HL-60/S4 treated with phorbol 12-myristate 13-acetate at 8.2 ng/mL for 4 days and 3 days (cell line): ENCODE data around the gene CREB3L1.

Experiments
- in situ Hi-C: fragments of 300-500 bp; cut with MboI; formaldehyde crosslinking; loops from 2 replicates; pipeline ENCODE4 v1.15.0; 2022; ENCODE audit warnings: low sequenced_read_pairs

CREB3L1 gene

DNA sequence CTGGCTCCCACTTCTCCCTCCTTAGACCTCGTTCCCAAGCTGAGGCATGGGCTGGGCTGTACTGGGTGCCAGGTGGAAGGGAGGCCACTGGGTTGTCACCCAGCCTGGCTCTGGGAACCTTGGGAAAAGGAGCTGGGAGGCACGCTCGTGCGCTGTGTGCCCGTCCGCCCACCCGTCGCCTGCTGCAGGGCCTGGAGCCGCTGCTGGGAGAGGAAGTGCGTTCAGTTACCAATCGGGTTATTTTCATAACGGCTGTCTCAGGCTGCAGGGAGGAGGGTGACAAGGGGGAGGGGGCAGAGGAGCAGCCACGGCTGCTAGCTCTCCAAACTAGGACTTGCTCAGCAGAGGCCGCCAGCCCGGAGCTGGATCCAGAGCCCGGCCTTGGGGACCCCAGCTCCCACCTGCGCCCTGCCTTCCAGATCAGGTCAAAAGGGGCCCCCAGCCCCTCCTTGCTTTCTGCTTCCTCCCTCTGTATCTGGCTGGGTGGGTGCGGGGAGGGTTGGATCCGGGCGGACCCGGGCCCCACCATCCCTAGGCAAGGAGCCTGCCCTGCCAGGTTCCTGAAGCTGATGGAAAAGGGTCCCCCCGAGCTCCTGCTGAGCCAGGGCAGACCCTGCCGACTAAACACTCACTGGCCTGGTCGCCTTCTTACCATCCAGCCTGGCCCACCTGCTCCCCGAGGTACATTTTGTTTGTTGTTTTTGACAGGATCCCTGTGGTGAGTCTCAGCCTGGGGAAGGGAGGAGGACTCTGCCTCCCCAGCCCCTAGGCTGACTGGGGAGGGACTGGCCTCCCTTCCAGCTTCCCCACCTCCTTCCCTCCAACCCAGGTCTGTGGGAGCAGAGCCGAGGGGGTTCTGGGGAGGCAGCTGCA lies 84.1 kb downstream of the CREB3L1 start:
- in situ Hi-C loops = no loop called here

DNA sequence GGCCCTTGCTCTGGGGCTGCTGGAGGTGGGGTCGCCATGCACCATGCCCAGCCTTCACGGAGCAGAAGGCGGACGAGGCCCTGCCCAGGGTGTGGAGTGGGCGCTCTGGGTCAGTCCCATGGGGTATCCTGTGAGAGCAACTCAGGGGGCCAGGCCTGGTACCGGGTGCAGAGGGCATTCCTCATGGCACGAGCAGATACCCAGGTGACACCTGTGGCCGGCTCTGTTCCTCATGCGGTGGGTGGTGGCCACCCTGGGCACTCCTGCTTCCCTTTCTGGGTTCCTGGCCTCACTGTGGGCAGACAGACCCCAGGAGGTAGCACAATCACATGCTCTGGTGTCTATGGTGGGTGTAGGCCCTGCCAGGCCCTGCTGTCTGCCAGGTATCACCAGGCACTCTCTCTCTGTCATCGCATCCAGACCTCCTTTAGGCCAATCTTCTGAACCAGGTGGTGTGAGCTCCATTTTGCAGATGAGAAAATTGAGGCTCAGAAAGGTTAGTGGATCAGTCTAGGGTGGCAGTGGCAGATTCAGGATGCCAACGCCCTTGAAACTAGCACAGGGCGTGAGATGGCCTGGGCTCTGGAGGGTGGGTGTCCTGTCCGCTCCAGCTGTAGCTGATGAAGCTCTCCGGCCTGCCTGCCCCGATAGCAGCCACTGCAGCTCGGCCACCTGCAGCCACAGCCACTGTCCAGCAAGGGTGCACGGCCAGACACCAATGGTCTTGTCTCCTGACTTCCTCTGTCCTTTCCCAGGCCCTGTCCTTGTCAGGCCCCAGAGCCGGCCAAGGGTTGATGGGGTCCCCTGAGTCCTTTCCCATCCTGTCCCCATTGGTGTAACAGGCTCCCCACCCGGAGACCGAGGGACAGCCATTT lies 84.9 kb downstream of the CREB3L1 start:
- in situ Hi-C loops = no loop called here

DNA sequence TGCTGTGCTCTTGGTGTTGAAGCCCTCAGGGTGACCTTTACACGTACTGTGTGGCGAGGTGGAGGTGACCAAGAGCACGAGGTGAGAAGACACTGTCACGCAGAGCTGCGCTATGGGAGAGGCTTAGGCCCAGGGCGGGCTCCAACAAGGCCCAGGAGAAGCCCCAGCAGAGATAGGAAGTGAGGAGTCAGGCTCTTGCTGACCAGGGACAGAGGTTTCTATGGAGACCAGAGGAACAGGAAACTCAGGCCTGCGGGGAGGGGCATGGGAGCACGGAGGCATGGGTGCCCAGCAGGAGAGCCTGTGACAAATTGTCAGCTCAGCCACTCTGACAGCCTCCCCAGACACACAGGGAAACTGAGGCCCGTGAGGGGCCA lies 85.6 kb downstream of the CREB3L1 start:
- in situ Hi-C loops = no loop called here

DNA sequence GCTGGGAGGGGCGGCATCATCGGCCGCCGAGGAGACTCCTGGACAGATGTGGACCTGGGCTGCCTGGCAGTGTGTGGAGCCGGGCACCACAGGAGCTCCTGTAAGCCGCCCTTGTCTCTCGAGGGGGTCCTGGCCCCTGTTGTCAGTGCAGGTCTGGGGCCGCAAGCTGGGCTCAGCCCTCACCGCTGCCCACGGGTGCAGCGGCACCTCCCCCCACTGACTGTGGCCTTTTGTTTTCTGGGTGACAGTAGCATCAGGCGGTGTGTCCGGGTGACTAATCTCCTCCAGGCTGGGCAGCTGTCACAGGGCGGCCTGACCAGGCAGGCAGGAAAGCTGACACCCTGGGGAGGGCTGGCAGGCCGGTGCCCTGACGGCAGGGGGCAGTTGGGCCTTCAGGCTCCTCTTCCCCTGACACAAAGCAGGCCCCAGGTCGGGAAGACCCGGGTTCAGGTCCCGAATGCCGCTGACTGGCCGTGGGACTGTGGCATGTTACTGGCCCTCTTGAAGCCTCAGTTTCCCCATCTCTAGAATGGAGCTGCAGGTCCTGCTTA lies 86.1 kb downstream of the CREB3L1 start:
- in situ Hi-C loops = no loop called here

DNA sequence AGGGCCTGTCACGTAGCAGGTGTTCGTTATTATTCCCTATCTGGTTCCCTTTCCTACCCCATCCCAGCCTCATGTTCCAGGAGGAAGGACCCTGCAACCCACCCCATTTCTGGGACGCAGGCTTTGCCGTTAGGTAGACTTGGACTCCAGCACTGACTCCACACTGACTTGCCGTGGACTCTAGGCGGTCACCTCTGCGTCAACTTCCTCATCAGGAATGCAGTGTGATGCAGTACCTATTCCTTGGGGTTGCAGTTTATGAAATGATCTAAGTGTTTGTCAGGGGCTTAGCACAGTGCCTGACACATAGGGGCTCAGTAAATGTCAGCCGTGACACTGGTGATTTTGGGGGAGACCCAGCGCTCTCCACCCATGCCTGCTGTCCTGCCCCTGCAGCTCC lies 86.6 kb downstream of the CREB3L1 start:
- in situ Hi-C loops = no loop called here

DNA sequence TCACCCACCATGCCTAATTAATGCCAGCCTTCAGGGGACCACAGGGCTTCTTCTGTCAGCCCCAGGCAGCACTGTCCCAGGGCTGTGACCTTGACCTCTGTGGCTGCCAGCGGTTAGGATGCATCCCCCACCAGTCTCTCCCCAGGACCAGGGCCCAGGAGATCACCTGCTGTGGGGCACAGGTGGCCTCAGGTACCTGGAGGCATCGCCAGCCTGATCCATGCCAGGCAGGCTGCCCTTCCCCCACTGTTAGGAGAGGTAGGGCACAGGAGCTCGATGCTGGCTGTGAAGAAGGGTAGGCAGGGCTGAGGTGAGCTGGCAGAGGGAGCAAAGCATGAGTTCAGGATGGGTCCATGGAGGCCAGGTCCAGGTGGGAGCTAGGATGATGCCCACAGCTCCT lies 87.3 kb downstream of the CREB3L1 start:
- in situ Hi-C loops = no loop called here

DNA sequence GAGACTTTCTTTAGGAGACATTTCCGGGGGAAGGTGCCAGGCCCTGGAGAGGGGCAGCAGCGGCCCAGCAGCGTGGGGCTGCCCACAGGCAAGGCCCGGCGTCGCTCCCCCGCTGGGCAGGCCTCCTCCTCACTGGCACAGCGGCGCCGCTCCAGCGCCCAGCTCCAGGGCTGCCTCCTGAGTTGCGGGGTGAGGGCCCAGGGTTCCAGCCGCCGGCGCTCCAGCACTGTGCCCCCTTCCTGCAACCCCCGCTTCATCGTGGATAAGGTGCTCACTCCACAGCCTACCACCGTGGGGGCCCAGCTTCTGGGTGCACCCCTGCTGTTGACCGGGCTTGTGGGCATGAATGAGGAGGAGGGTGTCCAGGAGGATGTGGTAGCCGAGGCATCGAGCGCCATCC lies 88.8 kb downstream of the CREB3L1 start:
- in situ Hi-C loops = no loop called here

DNA sequence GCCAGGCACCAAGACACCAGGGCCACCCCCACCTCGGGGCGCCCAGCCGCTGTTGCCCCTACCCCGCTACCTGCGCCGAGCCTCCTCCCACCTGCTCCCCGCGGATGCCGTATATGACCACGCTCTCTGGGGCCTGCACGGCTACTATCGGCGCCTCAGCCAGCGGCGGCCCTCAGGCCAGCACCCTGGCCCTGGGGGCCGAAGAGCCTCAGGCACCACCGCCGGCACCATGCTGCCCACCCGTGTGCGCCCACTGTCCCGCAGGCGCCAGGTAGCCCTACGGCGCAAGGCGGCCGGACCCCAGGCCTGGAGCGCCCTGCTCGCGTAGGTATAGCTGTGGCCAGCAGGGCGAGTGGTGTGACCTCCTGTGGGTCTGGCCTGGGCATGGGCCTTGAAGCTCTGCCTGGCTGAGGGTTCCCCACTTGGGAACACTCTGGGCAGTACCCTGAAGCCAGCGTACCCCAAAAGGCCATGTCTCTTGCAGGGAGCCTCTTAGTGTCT lies 89.2 kb downstream of the CREB3L1 start:
- in situ Hi-C loops = no loop called here

DNA sequence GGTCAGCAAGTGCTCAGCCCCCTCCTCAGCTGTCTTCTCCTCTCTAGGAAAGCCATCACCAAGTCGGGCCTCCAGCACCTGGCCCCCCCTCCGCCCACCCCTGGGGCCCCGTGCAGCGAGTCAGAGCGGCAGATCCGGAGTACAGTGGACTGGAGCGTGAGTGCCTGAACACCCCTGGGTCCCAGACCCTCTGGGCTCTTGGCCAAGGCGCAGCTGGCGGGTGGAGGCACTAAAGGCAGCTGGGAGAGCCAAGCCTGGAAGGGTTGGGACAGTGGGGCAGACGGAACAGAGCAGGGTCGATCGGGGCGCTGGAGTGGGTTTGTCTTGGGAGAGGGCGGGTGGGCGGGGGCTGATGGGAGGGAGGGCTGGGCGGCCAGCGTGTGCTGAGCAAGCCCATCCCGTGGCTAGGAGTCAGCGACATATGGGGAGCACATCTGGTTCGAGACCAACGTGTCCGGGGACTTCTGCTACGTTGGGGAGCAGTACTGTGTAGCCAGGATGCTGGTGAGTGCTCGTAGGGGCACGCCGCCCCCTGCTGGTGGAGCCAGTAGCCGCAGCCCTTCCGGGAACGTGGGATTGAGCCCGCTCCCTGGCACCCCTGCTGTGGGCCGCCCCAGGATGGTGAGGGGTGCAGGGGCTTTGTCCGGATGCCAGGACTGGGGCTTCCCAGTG lies 89.9 kb downstream of the CREB3L1 start:
- in situ Hi-C loops = no loop called here

DNA sequence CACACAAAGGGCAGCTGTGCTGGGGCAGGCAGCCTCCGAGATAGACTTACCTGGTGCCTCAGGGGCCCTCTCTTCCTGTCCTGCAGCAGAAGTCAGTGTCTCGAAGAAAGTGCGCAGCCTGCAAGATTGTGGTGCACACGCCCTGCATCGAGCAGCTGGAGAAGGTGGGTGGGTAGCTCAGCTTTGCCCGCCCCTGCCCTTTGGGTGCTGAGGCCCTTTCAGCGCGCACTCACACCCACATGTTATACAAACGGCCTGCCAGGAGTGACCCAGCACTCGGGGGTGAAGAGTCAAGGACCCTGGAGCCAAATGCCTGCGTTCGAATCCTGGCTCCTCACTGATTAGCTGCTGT lies 90.4 kb downstream of the CREB3L1 start:
- in situ Hi-C loops = no loop called here

DNA sequence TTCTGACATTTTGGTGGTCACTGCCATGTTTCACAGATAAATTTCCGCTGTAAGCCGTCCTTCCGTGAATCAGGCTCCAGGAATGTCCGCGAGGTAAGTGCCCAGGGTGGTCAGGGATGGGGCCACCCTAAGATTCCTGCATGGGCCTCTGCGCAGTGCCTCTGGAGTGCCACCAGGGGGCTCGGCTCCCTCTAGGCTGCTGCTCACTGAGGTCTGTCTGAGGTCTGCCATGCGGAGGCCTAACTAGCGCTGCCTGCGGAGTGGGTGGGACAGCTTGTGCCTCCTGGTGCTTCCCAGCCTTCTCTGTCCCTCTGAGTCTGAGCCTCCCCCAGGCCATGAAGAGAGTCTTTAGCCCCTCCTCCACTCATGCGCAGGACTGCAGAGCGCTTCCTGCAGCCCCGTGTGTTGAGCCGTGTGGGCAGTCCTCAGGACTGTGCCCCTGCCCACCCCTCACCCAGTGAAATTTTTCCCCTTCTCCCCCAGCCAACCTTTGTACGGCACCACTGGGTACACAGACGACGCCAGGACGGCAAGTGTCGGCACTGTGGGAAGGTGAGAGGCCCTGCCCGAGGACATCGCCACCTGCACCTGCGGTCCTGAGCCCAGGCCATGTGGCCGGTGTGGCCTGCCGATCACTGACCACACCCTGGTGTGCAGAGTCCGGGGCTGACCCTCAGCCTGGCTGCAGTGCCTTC lies 92.1 kb downstream of the CREB3L1 start:
- in situ Hi-C loops = no loop called here

DNA sequence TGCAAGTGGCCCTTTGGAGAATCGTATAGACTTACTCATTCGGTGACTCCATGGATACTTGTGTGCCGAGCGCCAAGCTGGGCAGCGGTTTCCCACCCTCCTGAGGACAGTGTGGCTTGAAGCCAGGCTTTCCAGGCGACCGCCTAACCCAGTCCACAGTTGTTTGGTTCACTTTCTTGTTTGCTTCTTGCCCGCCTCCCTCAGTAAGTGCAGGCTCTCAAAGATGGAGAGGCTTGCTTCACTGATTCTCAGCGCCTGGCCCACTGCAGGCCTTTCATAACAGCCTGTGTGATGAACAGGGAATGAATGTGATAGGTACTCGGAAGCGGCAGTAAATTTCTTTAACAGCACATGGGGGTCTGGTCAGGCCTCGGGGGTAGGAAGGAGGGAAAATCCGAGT lies 92.8 kb downstream of the CREB3L1 start:
- in situ Hi-C loops = no loop called here
